T-helper 9 cell (primary cell): ENCODE measurements around the gene UNK.

Source experiments
- DNase-seq: peaks from one replicate; pipeline ENCODE4 v3.0.0-alpha.2; 2020

Gene UNK

DNA sequence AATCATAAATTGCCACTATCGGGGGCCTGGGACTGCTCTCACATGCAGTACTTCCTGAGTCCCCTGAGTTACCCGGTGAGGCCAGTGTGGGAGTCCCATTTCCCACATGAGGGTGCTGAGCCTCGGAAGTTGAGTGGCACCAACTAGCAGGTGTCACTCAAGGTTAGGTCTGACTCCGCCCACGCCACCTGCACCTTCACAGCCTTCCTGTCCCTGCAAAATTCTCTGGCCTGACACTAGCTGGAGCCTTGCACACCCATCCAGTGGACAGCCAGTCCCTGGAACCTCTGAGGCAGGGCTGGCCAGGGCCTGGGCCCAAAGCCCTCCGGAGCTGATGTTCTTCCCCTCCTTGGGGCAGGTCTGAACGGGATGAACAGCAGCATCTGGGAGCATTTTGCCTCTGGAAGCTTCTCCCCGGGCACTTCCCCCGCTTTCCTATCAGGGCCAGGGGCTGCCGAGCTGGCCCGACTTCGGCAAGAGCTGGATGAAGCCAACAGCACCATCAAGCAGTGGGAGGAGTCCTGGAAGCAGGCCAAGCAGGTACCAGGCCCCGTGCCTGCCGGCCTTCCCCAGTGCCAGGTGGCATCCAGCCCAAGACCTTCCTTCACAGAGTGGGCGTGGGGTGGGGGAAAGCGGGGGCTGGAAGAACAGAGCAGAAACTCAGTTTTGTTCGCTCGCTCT, 37.7 kb downstream of the UNK start:
- DNase-seq, result no peak

DNA sequence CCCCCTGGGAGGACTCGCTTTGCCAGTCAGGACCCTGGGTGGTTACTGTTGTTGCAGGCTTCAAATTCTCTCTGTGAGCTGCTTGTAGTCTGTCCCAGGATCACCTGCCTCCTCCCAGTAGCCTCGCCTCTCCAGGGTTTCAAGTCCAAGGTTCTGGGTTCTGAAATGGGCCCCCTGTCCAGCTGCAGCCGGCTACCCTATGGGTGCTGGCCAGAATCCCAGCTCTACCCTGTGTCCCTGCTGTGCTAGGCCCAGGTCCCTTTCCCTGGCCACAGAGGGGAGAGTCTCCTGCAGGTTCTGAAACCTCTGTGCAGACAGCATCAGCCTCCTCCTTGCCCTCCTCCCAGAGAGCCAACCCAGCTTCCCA, 38.2 kb downstream of the UNK start:
- no peak for DNase-seq

DNA sequence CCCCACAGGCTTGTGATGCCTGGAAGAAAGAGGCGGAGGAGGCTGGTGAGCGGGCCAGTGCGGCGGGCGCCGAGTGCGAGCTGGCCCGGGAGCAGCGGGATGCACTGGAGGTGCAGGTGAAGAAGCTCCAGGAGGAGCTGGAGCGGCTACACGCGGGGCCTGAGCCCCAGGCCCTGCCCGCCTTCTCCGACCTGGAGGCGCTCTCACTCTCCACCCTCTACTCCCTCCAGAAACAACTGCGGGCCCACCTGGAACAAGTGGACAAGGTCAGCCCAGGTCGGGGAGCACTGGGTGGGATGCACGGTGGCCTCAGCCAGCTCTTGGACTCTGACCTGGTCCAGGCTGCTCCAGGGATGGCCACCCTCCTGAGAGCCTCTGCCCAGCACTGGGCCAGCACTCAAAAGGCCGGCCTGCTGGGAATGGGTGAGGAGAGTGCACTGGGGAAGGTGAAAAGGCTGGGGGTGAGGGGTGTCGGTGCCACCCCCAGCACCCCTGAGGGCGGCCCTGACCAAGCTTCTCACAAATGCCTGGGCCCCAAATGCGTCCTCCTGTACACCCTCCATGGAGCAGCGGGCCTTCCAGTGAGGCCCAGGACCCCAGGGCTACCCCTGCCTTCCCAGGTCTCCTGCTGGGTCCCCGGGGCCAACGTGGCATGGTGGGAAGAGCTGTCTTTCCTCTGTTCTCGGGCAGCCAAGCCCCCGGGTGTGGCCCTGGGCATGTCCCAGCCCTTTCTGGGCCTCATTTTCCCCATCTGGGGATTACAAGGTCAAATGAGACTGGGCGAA, 38.8 kb downstream of the UNK start:
- no peak for DNase-seq

DNA sequence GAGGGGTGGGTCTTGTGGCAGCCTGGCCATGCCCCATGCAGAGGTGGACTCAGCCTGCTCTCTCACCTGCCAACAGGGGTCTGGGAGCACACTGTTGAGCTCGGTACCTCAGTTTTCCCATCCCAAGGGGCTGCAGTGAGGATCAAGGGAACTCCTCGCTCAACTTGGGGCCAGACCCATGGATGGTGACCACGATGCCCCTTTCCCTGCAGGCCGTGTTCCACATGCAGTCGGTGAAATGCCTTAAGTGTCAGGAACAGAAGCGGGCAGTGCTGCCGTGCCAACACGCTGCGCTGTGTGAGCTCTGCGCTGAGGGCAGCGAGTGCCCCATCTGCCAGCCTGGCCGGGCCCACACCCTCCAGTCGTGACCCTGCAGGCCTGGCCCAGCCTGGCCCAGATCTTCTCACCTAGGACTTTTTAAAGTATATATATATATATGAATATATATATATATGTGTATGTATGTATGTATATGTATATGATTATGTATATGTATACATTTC, 39.5 kb downstream of the UNK start:
- no peak for DNase-seq

DNA sequence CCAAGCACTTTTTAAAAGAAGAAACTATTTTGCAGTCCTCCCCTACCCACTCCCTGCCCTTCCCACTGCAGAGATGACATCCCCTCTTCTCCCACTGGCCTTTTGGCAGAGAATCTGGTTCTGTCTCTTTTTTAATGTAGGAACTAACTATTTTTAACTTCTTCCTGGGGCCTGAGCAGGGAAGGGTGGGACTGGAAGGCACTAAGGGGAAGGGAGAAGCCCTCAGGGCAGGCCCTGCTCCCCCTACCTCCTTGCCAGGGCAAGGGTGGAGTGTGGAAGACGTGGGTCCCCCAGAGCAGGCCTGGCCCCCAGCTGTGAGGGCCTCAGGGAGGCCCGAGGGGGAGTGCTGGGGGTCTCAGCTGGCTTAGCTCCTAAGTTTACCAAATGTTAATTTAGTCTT, 40.1 kb downstream of the UNK start:
- no peak for DNase-seq

DNA sequence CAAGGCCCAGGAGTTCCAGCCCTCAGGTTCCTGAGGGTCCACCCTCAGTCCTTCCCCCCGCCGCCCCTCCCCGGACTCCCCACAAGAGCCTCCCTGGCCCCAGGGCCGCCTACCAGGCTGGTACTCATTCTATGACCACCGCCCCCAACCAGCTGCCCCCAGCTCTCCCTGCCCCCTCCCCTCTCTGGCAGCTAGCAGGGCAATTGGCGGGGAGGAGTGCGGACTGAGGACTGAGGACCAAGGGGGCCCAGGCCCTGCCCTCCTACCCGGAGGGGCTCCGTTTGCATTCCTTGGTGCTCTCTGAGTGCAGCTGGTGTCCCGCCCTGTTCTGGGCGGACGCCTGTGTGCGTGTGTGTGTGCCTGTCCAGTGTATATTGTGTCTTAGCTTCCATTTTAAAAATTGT, 40.5 kb downstream of the UNK start:
- DNase-seq, result no peak

DNA sequence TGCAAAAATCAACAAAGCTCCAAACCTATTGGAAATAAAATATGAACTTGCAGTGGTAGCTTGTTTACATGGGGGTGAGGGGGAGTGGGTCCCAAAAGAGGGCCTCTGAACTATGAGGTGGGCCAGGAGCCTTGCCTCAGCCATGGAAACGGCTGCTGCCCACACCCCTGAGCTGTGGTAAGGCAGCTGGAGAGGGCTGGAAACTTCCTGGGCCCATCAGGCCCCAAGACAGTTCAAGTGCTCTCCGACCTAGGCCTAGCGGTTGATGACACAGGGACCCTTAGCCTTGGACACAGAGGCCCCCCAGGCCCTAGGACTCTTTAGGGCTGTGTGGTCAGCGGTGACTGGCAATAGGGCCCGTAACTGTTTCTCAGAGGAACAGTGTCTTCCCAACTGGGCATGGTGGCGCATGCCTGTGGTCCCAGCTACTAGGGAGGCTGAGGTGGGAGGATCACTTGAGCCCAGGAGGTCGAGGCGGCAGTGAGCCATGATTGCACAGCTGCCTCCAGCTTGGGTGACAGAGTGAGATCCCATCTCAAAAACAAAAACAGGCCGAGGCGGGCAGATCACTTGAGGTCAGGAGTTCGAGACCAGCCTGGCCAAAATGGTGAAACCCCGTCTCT, 41.3 kb downstream of the UNK start:
- no peak for DNase-seq

DNA sequence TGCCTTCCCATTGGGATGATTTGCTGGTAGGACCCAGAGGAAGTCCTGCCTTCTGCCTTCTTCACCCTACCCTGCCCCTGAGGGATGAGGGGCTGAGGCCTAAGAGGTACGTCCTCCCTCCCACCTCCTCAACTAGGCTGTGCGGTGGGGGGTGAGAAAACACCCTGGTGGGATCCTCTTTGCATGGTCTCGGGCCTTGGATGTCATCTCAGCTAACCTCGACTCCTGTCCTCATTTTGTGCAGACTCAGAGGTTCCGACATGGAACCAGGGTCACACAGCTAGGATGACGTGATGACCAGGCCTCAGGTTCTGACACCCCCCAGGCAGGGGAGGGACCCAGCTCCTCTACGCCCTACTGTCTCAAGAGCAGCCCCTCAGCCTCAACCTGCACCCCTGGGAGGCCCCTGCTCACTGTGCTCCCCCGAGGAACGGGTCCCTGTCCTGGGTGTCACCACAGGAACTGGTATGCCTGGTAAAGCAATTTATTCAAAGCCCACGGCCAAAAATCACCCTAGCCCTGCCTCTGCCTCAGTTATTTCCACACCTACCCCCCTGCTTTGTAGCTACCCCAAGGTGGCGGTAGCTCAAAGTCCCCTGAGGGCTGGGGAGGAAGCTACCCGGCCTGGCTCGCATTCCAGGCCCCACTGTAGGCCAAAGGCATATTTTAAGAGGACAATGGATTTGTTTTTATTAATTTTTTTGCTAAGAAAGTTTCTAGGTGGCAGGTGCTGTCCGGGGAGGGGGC, 42.1 kb downstream of the UNK start:
- no peak for DNase-seq

DNA sequence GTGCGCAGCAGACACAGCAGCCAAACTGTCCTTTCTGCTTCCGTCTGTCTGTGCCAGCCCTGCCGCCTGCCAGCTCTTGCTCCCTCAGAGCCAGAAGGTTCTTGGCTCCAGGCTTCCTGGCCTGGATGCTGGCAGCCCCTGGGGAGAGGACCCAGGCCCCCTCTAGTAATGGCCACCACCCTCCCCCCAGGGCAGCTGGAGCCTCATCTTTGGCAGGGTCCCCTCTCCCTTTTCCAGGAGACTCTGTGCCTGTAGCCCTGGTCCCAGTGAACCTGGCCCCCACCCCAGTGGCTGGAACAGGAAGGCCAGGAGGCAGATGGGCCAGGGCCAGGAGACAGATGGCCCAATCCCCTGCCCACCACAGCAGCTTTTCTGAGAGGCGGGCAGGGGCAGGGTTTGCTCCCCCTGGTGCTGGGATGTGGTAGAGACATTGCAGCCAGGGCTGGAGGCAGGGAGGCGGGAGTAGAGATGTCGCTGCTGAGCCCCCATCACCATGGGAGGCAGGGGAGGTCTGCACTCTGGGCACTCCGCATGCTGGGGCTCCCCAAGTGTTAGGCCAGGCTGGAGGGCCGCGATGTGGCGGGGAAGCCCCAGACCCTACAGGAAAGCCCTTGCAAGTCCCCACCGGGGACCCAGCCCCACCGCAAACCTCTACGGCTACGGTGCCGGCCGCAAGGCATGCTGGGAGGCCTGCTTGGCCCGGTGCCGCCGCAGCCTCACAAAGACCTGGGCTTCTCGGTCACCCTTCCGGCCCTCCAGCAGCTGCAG, 42.9 kb downstream of the UNK start:
- peak; percentile 50 for DNase-seq

DNA sequence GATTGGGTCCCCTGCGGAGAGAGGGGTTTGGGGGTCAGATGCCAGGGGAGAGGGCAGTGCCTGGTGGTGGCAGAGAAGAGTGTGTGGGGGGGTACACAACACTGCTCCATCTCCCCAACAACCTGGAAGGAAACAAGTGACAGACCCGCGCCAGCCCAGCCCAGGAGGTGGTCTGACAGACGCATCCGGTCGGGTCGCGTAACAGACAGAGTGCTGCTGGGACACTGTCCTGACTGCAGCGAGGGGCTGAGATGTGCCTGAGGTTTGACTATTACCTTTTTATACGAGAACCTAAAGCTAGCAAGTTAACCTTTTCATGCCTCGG, 43.4 kb downstream of the UNK start:
- DNase-seq, result no peak

DNA sequence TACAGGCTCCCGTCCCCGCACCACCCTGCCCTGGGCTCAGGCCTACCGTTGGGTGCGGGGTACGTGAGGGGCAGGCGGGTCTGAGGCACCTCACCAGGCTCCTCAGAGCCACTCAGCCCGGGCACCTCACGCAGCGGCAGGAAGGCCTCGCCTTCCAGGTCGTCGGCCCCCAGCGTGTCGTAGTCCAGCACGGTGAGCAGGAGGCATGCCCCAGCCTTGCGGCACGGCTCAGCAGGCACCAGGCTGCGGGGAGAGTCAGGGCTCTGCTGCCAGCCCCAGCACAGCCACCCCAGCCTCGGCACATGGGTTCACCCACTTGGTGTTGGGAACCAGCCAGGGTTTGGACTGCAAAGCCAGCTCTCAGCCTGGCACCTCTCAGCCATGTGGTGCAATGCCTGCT, 44.1 kb downstream of the UNK start:
- no peak for DNase-seq

DNA sequence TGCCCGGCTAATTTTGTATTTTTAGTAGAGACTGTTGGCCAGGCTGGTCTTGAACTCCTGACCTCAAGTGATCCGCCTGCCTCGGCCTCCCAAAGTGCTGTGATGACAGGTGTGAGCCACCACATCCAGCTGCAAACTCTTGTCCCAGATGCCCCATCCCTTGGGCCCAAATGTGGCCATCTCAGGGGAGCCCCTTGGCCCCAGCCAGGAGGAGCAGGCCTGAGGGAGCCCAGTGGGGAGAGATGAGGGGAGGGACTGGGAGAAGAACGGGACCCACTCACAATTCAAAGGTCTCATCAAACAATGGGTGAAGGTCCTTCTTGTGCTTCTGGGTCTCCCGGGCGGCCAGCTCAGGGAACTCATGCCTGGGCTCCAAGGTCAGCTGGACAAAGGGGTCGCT, 45.1 kb downstream of the UNK start:
- no peak for DNase-seq

DNA sequence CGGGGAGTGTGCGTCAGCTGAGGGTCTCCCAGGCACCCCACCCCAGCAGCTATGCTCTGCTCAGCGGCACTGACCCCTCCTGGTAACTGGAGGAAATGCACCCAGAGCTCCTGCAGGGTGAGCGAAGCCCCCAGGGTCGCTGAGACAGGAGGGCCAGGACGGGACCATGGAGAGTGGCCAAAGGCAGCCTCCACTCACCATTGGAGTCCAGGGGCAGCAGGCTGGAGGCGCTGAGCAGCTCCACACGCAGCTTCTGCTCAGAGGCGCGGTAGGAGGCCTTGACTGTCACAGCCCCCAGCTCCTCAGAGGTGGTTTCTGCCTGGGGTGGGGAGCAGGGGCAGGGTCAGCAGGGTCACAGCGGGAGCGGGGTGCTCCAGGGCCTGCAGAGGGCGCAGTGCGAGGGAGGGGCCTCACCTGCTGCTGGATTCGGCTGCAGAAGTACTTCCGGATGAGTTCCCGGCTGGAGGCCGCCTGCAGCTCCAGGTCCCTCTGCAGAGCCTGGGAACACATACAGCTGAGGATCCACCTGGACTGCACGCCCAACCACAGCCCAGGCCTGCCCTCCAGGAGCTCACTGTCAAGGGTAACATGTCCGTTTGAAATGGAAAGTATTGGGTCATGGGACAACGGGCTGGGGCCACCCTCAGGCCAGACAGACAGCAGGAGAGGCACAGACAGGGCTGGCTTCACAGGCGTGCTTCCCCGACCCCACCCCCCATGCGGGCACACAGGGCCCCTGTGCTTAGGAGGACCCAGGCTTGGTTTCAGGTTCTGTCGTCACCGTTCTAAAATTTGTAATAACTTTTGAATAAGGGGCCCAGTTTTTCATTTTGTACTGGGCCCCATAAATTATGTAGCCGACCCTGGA, 45.8 kb downstream of the UNK start:
- DNase-seq, result peak; percentile 19

DNA sequence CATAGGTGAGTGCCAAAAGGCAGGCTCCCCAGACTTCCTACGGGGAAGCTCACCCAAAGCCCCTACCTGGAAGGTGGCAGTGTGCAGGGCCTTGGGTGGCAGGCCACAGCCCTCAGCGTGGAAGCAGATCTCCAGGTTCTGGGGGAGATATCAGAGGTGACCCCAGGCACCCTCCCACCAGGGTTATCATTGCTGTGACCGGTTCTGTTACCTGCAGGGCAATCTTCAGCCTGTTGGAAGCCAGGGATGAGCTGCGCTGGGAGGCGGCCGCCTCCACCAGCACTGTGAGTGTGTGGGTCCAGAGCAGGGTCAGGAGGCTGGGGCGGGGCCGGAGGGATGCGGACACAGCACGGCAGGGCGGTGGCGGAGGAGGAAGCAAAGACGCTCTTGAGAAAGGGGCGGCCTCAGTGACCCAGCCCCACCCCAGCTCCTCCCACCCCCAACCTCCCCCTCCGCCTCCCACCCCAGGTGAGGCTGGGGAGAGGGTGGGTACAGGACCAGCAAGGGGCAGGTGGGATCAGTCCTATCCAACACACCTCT, 46.5 kb downstream of the UNK start:
- DNase-seq, result no peak

DNA sequence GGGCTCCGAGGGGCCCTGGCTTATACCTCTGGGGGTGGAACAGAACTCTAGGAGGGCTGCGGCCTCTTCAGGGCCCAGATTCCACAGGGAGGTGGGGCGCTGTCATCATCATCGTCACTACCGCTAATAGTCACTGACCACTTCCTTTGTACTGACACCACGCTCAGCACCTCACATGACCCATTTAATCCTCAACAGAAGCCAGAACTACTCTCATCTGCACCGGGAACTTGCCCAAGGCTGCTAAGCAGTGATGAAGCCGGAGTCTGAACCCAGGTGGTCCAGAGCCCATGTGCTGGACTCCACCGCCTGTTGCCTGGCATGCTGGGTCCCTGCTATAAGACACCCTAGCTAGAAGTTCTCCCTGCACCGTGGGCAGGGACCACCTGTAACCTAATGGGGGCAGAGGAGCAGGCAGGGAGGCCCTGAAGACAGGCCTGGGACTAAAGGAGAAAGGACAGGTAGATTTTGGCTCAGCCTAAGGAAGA, 47.6 kb downstream of the UNK start:
- DNase-seq, result peak; percentile 37

DNA sequence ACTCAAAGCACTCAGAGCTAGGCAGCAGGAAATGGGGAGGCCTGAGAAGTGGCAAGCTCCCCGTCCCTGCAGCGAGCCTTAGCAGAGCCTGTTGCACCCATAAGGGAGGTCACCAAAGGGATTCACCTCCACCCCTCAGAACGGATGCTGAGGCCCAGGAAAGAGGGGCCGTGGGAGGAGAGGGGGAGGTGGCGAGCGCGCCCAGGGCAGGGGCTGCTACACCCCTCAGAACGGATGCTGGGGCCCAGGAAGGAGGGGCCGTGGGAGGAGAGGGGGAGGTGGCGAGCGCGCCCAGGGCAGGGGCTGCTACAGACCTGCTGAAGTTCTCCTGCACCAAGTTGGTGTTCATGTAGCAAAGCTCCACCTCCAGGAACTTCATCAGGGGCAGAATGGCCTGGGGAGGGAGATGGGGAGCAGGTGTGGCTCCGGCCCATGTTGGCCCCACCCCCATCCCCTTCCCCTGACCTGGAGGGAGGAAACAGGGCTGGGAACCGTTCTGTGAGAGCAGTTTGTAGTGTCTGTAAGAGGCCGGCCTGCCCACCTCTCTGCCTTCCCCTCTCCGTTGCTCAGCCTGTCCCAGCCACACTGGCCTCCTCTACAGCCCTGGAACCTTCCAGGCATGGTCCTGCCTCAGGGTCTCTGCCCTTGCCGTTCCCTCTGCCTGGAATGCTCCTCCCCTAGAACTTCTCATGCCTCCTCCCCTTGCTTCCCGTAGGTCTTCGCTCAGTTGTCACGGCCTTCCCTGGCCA, 48.2 kb downstream of the UNK start:
- DNase-seq, result no peak

DNA sequence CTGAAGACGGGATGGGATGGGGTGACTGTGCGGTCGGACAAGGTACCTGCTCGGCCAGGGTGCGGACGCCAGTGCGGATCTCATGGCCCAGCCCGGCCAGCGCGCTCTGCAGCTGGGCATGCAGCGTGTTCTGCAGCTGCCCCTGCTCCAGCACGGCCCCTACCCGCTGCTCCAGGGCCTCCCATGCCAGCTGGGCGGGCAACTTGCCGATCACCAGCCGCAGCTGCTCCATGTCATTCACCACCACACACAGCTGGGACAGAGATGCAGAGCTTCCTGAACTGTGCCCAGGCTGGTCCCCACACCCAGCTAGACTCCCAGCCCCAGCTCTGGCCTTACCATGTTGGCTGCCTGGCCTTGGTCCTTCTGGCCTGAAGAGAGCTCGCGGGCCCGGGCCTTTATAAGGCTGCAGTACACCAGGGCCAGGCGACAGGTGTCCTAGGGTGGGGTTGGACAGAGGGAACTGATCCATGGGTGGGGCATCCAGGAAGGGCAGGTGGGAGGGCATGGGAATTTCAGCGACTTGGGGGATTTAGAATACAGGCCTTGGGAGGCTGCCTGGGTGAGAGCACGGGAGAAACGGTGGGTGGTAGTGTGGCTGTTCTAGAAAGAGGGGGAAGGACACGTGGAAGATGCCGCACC, 49.8 kb downstream of the UNK start:
- DNase-seq, result no peak

DNA sequence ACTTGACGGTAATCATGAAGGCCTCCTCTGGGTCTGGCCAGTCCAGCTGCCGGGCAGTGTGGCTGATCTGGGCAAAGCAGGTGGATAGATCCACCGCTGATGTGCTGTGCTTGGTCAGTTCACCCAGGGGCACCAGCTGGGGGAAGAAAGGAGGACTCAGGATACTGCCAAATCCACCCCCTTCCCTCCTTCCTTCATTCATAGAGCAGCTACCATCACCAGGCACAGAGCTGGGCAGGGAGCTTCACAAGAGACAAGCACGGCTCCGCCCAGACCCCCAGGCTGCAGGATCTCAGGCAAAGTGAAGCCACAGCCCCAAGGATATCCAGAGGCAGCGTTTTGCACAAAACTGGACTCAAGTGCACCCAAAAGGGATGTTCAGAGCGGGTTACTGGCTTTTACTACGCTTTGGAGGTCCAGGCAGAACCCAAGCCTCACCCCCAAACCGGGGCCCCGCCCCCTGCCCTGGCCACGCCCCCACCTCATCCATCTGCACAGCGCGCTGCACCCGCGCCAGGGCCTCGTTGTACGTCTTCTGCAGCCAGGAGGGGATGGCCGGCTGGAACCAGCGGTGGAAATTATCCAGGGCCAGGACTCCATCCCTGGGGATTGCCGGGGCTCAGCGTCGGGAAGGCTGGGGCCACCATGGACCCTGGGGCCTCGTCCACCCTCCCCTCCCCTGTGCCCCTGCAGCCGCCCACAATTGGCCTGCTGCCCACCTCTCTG, 50.5 kb downstream of the UNK start:
- no peak for DNase-seq

DNA sequence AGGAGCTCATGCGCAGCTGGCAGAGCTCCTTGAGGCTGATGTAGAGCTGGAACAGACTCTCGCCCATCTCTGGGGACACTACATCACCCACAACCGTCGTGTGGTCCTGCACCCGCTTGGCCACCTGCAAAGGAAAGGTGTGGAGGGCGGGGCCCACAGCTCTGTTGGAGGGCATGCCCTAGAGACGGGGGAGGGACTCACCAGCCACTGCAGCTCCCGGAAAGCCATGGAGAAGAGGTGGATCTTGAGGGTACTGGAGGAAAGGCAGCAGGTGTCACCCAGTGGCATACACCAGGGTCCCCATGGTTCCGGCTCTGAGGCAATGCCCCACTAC, 51.0 kb downstream of the UNK start:
- DNase-seq, result no peak
